ENCODE data around the gene BICRAL. TPM values are rescaled to one million over a fixed set of nuclear protein-coding genes. Genes with fewer than 3 reads are reported as not detected.

The BICRAL gene
- total and polyA plus RNA-seq, 2 experiments from 2014 or later = 2.1 to 6.3 TPM

DNA sequence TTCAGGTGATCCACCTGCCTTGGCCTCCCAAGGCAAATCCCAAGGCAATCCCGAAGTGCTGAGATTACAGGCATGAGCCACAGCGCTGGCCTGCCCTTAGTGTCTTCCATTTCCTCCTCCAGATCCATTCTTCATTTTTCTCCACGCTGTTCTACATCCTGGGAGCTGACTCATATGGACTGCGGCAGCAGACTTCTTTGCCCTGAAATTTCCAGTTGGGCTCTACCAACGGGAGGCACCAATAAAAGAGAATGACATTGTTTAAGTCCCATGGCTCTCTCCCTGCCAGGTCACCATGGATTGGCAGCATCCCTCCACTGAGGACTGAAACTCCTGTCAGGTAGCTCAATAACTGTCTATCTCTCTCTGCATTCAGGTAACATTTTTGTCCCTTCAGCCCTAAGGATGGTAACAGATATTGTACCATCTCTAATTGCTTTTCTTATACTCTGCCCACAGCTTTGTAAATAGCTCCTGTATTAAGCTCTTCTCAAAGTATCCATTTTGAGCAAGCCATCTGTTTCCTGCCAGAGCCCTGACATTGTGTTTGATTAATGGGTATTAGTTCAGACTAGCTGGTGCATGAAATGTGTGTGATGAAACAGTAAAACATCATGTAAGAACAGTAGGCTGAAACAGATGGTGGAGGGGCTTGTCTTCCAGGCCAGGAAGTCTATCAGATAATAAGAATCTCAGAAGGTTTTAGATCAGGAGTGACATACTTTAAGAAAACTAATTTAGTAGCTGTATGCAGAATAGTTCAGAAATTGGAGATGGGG, 39.5 kb upstream of the BICRAL start:
- H3K9me2 ChIP-seq (replicated peaks; ENCODE audit: insufficient read depth) = no peaks in the 10 kb centered on the region
- peaks cover 29% of the 10 kb centered on the region for H3K79me2 ChIP-seq
- WGBS (ENCODE audit: low lambda C conversion rate, missing lambda C conversion rate) = 73% methylated on average over 5 of the region's 5 CpGs
- no peak overlapping the region for H3K4me3 ChIP-seq
- H3K27me3 ChIP-seq = no peaks in the 10 kb centered on the region
- no peak overlapping the region for H2AFZ ChIP-seq
- no peak overlapping the region for H3K27ac ChIP-seq
- TF ChIP-seq CTCF (IDR thresholded peaks at IDR 0.05; ENCODE audit: poor library complexity) (no peak), EZH2 (IDR thresholded peaks at IDR 0.05; ENCODE audit: borderline replicate concordance) (no peak), EZH2phosphoT487 (IDR thresholded peaks at IDR 0.05; ENCODE audit: low read depth, severe bottlenecking, unreplicated experiment) (no peak)
- H3K4me2 ChIP-seq = no peak overlapping the region
- H3K9me3 ChIP-seq (ENCODE audit: low read depth) = no peaks in the 10 kb centered on the region
- peaks cover 9% of the 10 kb centered on the region for H3K4me1 ChIP-seq (ENCODE audit: insufficient read depth)
- no peak for DNase-seq (ENCODE audit: low spot score)
- H3K36me3 ChIP-seq (replicated peaks; ENCODE audit: insufficient read depth, low read depth) = no peaks in the 10 kb centered on the region
- peaks cover 17% of the 10 kb centered on the region for H4K20me1 ChIP-seq (ENCODE audit: insufficient read depth, poor library complexity, severe bottlenecking)

GRCh38 chr6:42744351-42744893, 37.4 kb upstream of the BICRAL start:
- DNase-seq (ENCODE audit: low spot score) = no peak
- Histone ChIP-seq H3K9me3 (ENCODE audit: low read depth) (no peaks in the 10 kb centered on the region), H4K20me1 (ENCODE audit: insufficient read depth, poor library complexity, severe bottlenecking) (peaks cover 17% of the 10 kb centered on the region), H3K4me2 (peak overlapping the region; percentile 93), H3K36me3 (replicated peaks; ENCODE audit: insufficient read depth, low read depth) (no peaks in the 10 kb centered on the region), H3K27ac (peak overlapping the region; percentile 96), H3K4me3 (peak overlapping the region; percentile 71), H3K4me1 (ENCODE audit: insufficient read depth) (peaks cover 16% of the 10 kb centered on the region), H3K79me2 (peaks cover 38% of the 10 kb centered on the region), H3K27me3 (no peaks in the 10 kb centered on the region), H2AFZ (no peak overlapping the region), H3K9me2 (replicated peaks; ENCODE audit: insufficient read depth) (no peaks in the 10 kb centered on the region)
- 49% methylated on average over 21 of the region's 21 CpGs for WGBS (ENCODE audit: low lambda C conversion rate, missing lambda C conversion rate)
- TF ChIP-seq EZH2 (IDR thresholded peaks at IDR 0.05; ENCODE audit: borderline replicate concordance) = no peak
- TF ChIP-seq EZH2phosphoT487 (IDR thresholded peaks at IDR 0.05; ENCODE audit: low read depth, severe bottlenecking, unreplicated experiment) = no peak
- TF ChIP-seq CTCF (IDR thresholded peaks at IDR 0.05; ENCODE audit: poor library complexity) = no peak

DNA sequence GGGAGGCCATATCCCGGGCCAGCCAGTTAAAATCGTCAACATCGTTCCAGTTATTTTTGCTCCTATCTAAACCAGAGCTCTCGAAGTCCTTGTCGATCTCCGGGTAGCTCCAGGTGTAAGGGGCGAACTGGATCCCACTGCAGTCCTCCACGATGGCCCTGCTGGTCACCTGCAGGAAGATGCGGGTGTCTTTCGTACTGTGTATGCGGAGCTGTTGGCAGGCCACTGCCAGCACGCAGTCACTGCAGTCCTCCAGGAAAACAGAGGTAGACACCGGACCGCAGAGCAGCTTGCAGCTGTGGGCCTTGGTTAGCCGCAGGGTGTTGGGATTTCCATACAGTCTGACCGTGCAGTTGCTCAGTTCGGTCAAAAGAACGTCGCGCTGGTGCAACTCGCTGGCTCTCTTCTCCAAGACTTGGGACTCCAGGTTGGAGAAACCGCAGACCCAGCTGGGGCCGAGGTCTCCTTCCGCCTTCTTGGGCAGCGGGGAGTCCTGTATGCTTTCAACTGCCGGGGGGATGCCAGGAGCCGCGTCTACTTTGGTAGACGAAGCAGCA, 36.7 kb upstream of the BICRAL start:
- H3K9me2 ChIP-seq (replicated peaks; ENCODE audit: insufficient read depth) = no peaks in the 10 kb centered on the region
- H3K36me3 ChIP-seq (replicated peaks; ENCODE audit: insufficient read depth, low read depth) = no peaks in the 10 kb centered on the region
- H4K20me1 ChIP-seq (ENCODE audit: insufficient read depth, poor library complexity, severe bottlenecking) = peaks cover 17% of the 10 kb centered on the region
- peaks cover 16% of the 10 kb centered on the region for H3K4me1 ChIP-seq (ENCODE audit: insufficient read depth)
- DNase-seq (ENCODE audit: low spot score) = no peak
- H3K27me3 ChIP-seq = no peaks in the 10 kb centered on the region
- H3K4me2 ChIP-seq = peak overlapping the region; percentile 93
- peaks cover 38% of the 10 kb centered on the region for H3K79me2 ChIP-seq
- WGBS (ENCODE audit: low lambda C conversion rate, missing lambda C conversion rate) = 2% methylated on average over 29 of the region's 29 CpGs
- H3K27ac ChIP-seq = peak overlapping the region; percentile 96
- H3K4me3 ChIP-seq = peak overlapping the region; percentile 71
- H2AFZ ChIP-seq = peak overlapping the region; percentile 54
- H3K9me3 ChIP-seq (ENCODE audit: low read depth) = no peaks in the 10 kb centered on the region
- no peak for TF ChIP-seq EZH2 (IDR thresholded peaks at IDR 0.05; ENCODE audit: borderline replicate concordance)
- no peak for TF ChIP-seq CTCF (IDR thresholded peaks at IDR 0.05; ENCODE audit: poor library complexity)
- no peak for TF ChIP-seq EZH2phosphoT487 (IDR thresholded peaks at IDR 0.05; ENCODE audit: low read depth, severe bottlenecking, unreplicated experiment)
